LNCaP clone FGC (cell line): ENCODE results near the gene SLC37A3.
"Not testable (repeated sequence)": the region's sequence is repeated elsewhere in the genome, so short reads cannot be mapped to it uniquely, and the experiment has no call there.

ENCODE experiments used
- DNase-seq: peaks from one replicate; pipeline ENCODE4 v3.0.0-alpha.2; 2011; ENCODE audit warnings: low read depth
- H3K4me3 ChIP-seq: 2 replicates; pipeline ENCODE4 v1.5.1; 2011; ENCODE audit warnings: mild to moderate bottlenecking, low read depth, low read length, control low read depth
- CTCF ChIP-seq: IDR thresholded peaks from 2 replicates; pipeline ENCODE4 v1.5.1; 2012; ENCODE audit warnings: mild to moderate bottlenecking; ENCODE audit not compliant: control insufficient read depth, insufficient read depth; ENCODE audit errors: extremely low read depth

Gene SLC37A3

GRCh38 chr7:140347218-140347617 lies 51.1 kb downstream of the SLC37A3 start:
- no peak for TF ChIP-seq CTCF
- no peak for DNase-seq
- H3K4me3 ChIP-seq: no peak overlapping the region

- no peak for DNase-seq
- no peak overlapping the region for H3K4me3 ChIP-seq
- no peak for TF ChIP-seq CTCF
Observed at GRCh38 chr7:140345426-140345825, 52.9 kb downstream of the SLC37A3 start.

- no peak overlapping the region for H3K4me3 ChIP-seq
- peak; percentile 51 for TF ChIP-seq CTCF
- no peak for DNase-seq
Observed at GRCh38 chr7:140342727-140343514, 55.4 kb downstream of the SLC37A3 start.

- DNase-seq, H3K4me3 ChIP-seq: not testable (repeated sequence)
Observed at GRCh38 chr7:140338959-140339358, 59.4 kb downstream of the SLC37A3 start.

GRCh38 chr7:140334341-140335057 lies 63.8 kb downstream of the SLC37A3 start:
- no peak overlapping the region for H3K4me3 ChIP-seq
- TF ChIP-seq CTCF: no peak
- DNase-seq: no peak

GRCh38 chr7:140333686-140334085 lies 64.6 kb downstream of the SLC37A3 start:
- no peak for TF ChIP-seq CTCF
- no peak overlapping the region for H3K4me3 ChIP-seq
- DNase-seq: no peak

- no peak overlapping the region for H3K4me3 ChIP-seq
- no peak for DNase-seq
- no peak for TF ChIP-seq CTCF
Observed at GRCh38 chr7:140333223-140333622, 65.1 kb downstream of the SLC37A3 start.
